GM21786 (cell line): ENCODE data around the gene PPWD1.
"Not testable (repeated sequence)": the region's sequence is repeated elsewhere in the genome, so short reads cannot be mapped to it uniquely, and the experiment has no call there.

Experiments used
- ATAC-seq: cut with Tn5 transposase; IDR thresholded peaks from one replicate; pipeline ENCODE4 v1.9.1; 2021; ENCODE audit not compliant: unreplicated experiment

Gene PPWD1

GRCh38 chr5:65621961-65622360 is 58.9 kb downstream of the PPWD1 start:
- not testable (repeated sequence) for ATAC-seq

- ATAC-seq: no peak
Observed at GRCh38 chr5:65623482-65623881, 60.4 kb downstream of the PPWD1 start.

GRCh38 chr5:65624025-65624570 is 61.0 kb downstream of the PPWD1 start, which contains the start of gene TRIM23:
Gene TRIM23 (minus strand): TSS chr5:65624333. CDS start chr5:65624274, 59 bp downstream.
- peak; percentile 92 for ATAC-seq

GRCh38 chr5:65624571-65625555 is 61.8 kb downstream of the PPWD1 start, which contains the start of the genes SHLD3 and TRAPPC13:
Gene SHLD3 (plus strand): TSS chr5:65625027. CDS start chr5:65629588, 4,561 bp downstream.
Gene TRAPPC13 (plus strand): TSS chr5:65625027. CDS start chr5:65625061, 34 bp downstream.
- ATAC-seq: peak; percentile 70

GRCh38 chr5:65625743-65626142 is 62.6 kb downstream of the PPWD1 start:
- no peak for ATAC-seq

GRCh38 chr5:65630981-65631380 is 67.9 kb downstream of the PPWD1 start:
- no peak for ATAC-seq
